Measurements from ENCODE around the gene HRAS. TPM values are rescaled to one million over a fixed set of nuclear protein-coding genes. Genes with fewer than 3 reads are reported as not detected.

HRAS gene
- polyA plus RNA-seq, 5 donors, result 27.3 to 63.3 (median 38.2) TPM

DNA sequence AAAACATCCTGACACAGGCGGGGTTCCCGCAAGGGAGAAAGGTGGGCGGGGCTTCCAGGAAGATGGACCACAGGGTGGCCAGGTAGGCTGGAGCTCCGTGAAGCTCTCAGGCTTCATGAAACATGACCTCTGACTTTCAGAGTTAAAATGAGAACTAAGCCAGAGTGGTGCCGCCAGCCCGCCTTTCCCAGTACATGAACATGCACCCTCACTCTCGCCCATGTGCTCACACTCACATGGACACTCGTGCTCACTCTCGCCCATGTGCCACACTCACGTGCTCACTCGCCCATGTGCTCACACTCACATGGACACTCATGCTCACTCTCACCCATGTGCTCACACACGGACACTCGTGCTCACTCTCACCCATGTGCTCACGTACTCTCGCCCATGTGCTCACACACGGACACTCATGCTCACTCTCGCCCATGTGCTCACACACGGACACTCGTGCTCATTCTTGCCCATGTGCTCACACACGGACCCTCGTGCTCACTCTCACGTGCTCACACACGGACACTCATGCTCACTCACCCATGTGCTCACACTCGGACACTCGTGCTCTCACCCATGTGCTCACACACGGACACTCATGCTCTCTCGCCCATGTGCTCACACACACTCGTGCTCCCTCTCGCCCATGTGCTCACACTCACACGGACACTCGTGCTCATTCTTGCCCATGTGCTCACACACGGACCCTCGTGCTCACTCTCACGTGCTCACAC is 38.4 kb downstream of the HRAS start:
- no peak for DNase-seq

DNA sequence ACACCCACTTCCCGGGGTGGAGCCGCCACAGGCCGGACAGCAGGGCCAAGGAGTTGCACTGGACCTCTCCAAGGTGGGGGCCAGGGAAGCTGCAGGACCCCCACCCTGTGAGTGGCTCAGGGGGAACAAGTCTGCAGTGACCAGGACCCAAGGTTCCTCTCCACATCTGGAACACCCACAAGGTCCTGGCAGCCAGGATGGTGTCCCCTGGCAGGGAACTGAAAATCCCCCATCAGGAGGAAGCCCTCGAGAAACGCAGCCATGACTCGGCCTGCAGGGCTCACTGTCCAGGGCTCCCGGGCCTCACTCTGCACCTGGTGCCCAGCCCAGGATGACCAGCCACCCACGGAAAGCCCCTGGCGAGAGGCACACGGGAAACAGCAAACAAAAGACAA is 39.8 kb downstream of the HRAS start:
- DNase-seq, result no peak

- DNase-seq, result no peak
These were observed 40.4 kb downstream of the HRAS start for GRCh38 chr11:494761-495536.

DNA sequence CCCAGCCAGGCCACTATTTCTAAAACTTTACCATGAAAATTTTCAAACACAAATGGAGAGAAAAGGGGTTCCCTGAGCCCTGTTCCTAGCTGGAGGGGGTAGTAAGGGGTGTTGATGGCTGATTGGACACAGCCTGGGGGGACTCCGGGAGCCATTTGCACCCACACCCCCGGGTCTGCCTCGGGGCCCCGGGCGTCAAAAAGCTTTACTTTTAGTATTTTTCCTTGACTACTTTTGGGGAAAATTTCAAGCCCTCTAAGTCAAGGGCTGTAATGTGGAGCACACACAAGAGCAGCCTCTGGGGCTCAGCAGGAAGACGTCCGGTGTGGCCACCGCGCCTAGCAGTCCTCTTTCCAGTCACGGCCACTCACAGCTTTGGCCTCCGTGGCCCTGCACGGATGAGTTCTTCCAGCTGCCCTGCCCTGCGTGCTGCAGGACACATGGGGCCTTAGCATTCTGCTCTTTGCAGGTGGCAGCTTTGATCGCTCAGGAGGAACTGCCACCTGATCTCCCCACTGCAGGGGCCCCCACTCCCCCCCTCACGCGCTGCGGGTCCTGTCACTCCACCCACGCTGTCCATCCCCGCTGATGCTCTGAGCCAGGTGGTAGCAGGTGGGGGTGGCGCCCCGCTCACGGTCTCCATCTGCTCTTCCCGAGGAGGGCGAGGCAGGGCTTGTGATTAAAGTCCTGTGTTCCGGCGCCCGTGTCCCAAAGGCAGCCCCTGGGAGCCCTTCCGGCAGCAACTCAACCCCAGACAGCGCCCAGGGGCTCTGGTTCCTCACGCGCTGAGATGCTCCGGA is 42.7 kb downstream of the HRAS start:
- no peak for DNase-seq

GRCh38 chr11:491358-491757 is 44.0 kb downstream of the HRAS start:
- no peak for DNase-seq

- no peak for DNase-seq
These were observed 44.5 kb downstream of the HRAS start for GRCh38 chr11:490930-491260.

- DNase-seq, result no peak
These were observed 45.0 kb downstream of the HRAS start for GRCh38 chr11:490186-490929.

- DNase-seq, result no peak
These were observed 45.7 kb downstream of the HRAS start for GRCh38 chr11:489610-490185.

DNA sequence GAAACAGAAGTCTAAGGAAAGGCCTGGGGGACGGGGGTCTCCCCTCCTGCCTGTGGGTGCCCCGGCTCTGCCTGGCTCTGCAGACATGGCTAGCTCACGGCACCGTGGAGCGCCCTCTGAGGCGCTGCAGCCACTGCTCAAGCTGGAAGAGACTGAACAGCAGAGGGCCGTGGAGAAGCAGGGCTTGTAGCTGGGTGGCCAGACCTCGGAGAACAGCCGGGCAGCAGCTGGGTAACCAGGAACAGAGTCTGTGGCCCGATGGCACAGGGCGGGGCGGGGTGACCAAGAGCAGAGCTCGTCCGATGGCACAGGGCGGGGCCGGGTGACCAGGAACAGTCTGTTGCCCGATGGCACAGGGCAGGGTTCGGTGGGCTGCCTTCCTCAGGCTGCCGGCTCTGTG is 46.4 kb downstream of the HRAS start:
- no peak for DNase-seq

GRCh38 chr11:488579-488978 is 46.8 kb downstream of the HRAS start:
- DNase-seq, result no peak

GRCh38 chr11:488062-488461 is 47.3 kb downstream of the HRAS start:
- DNase-seq, result no peak

GRCh38 chr11:487571-488021 is 47.8 kb downstream of the HRAS start:
- DNase-seq, result no peak

DNA sequence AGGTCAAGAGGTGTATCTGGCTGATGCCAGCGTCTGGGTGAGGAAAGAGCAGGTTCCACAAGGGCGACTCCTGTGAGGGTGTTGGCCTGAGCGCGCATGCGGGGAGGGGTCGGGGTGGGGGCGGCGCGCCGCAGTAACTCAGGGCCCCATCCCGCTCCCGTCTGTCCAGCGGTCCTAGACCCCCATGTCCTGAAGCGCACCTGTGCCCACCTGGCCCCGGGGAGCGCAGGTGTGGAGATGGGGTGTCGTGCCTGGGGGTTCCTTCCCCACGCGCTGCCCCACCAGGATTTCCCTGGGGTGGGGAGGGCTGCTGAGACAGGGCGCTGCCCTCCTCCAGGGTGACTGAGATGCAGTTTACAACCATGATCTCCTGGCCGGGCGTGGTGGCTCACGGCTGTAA is 49.2 kb downstream of the HRAS start:
- DNase-seq, result no peak

GRCh38 chr11:484616-485015 is 50.8 kb downstream of the HRAS start:
- no peak for DNase-seq

Other genes starting within 250 kb of the HRAS start
- 10 to 100 TPM; 12.3 to 27.9 (median 18.1) TPM for gene PGGHG, start 246.4 kb downstream of the HRAS start, polyA plus RNA-seq (ENCODE audit: insufficient read depth in 1 of 5, insufficient read length in 5 of 5, low replicate concordance in 1 of 5)
- under 1 TPM; 0.14 to 0.43 (median 0.33) TPM for gene IFITM5, start 236.1 kb downstream of the HRAS start, polyA plus RNA-seq (ENCODE audit: insufficient read depth in 1 of 5, insufficient read length in 5 of 5, low replicate concordance in 1 of 5)
- gene IFITM2, start 227.8 kb downstream of the HRAS start, polyA plus RNA-seq (ENCODE audit: insufficient read depth in 1 of 5, insufficient read length in 5 of 5, low replicate concordance in 1 of 5), result 100 to 1,000 TPM; 108 to 193 (median 143) TPM
- gene IFITM1, start 221.5 kb downstream of the HRAS start, polyA plus RNA-seq (ENCODE audit: insufficient read depth in 1 of 5, insufficient read length in 5 of 5, low replicate concordance in 1 of 5), result 10 to 100 TPM in 4 of 5 donors, 1 to 10 TPM in 1; 9.3 to 14.1 (median 13.2) TPM
- gene IFITM3, start 214.7 kb downstream of the HRAS start, polyA plus RNA-seq (ENCODE audit: insufficient read depth in 1 of 5, insufficient read length in 5 of 5, low replicate concordance in 1 of 5), result 100 to 1,000 TPM; 255 to 655 (median 324) TPM
- 10 to 100 TPM; 40.1 to 62.6 (median 57.2) TPM for gene B4GALNT4, start 166.1 kb downstream of the HRAS start, polyA plus RNA-seq (ENCODE audit: insufficient read depth in 1 of 5, insufficient read length in 5 of 5, low replicate concordance in 1 of 5)
- gene PKP3, start 141.4 kb downstream of the HRAS start, polyA plus RNA-seq (ENCODE audit: insufficient read depth in 1 of 5, insufficient read length in 5 of 5, low replicate concordance in 1 of 5), result 10 to 100 TPM in 4 of 5 donors, 1 to 10 TPM in 1; 9.5 to 17.4 (median 13.3) TPM
- 10 to 100 TPM; 19.0 to 44.1 (median 33.8) TPM for gene SIGIRR, start 120.6 kb downstream of the HRAS start, polyA plus RNA-seq (ENCODE audit: insufficient read depth in 1 of 5, insufficient read length in 5 of 5, low replicate concordance in 1 of 5)
- 1 to 10 TPM; 4.5 to 9.0 (median 6.8) TPM for gene ANO9, start 93.6 kb downstream of the HRAS start, polyA plus RNA-seq (ENCODE audit: insufficient read depth in 1 of 5, insufficient read length in 5 of 5, low replicate concordance in 1 of 5)
- 10 to 100 TPM; 21.2 to 31.5 (median 25.8) TPM for gene PTDSS2, start 85.3 kb downstream of the HRAS start, polyA plus RNA-seq (ENCODE audit: insufficient read depth in 1 of 5, insufficient read length in 5 of 5, low replicate concordance in 1 of 5)
- gene RNH1, start 28.3 kb downstream of the HRAS start, polyA plus RNA-seq (ENCODE audit: insufficient read depth in 1 of 5, insufficient read length in 5 of 5, low replicate concordance in 1 of 5), result 100 to 1,000 TPM in 1 of 5 donors, 10 to 100 TPM in 4; 63.3 to 130 (median 87.3) TPM
- gene LRRC56, start 2.0 kb upstream of the HRAS start, polyA plus RNA-seq (ENCODE audit: insufficient read depth in 1 of 5, insufficient read length in 5 of 5, low replicate concordance in 1 of 5), result 1 to 10 TPM; 2.3 to 5.0 (median 3.3) TPM
- 1 to 10 TPM; 1.6 to 4.9 (median 2.8) TPM for gene LMNTD2, start 25.2 kb upstream of the HRAS start, polyA plus RNA-seq (ENCODE audit: insufficient read depth in 1 of 5, insufficient read length in 5 of 5, low replicate concordance in 1 of 5)
- 10 to 100 TPM; 16.5 to 41.2 (median 27.6) TPM for gene RASSF7, start 25.4 kb upstream of the HRAS start, polyA plus RNA-seq (ENCODE audit: insufficient read depth in 1 of 5, insufficient read length in 5 of 5, low replicate concordance in 1 of 5)
- 10 to 100 TPM; 16.0 to 28.3 (median 20.4) TPM for gene PHRF1, start 40.9 kb upstream of the HRAS start, polyA plus RNA-seq (ENCODE audit: insufficient read depth in 1 of 5, insufficient read length in 5 of 5, low replicate concordance in 1 of 5)
- 10 to 100 TPM in 3 of 5 donors, 1 to 10 TPM in 2; 6.9 to 19.1 (median 11.5) TPM for gene IRF7, start 80.4 kb upstream of the HRAS start, polyA plus RNA-seq (ENCODE audit: insufficient read depth in 1 of 5, insufficient read length in 5 of 5, low replicate concordance in 1 of 5)
- under 1 TPM; 0.20 to 0.86 (median 0.58) TPM for gene CDHR5, start 89.4 kb upstream of the HRAS start, polyA plus RNA-seq (ENCODE audit: insufficient read depth in 1 of 5, insufficient read length in 5 of 5, low replicate concordance in 1 of 5)
- gene SCT, start 91.6 kb upstream of the HRAS start, polyA plus RNA-seq (ENCODE audit: insufficient read depth in 1 of 5, insufficient read length in 5 of 5, low replicate concordance in 1 of 5), result 10 to 100 TPM in 1 of 5 donors, 1 to 10 TPM in 4; 1.2 to 14.9 (median 1.7) TPM
- gene DRD4, start 101.7 kb upstream of the HRAS start, polyA plus RNA-seq (ENCODE audit: insufficient read depth in 1 of 5, insufficient read length in 5 of 5, low replicate concordance in 1 of 5), result 1 to 10 TPM in 2 of 5 donors, under 1 TPM in 3; 0.21 to 1.5 (median 0.74) TPM
- gene DEAF1, start 159.6 kb upstream of the HRAS start, polyA plus RNA-seq (ENCODE audit: insufficient read depth in 1 of 5, insufficient read length in 5 of 5, low replicate concordance in 1 of 5), result 10 to 100 TPM; 32.7 to 49.5 (median 37.7) TPM
- 10 to 100 TPM; 23.2 to 35.8 (median 29.9) TPM for gene TMEM80, start 160.2 kb upstream of the HRAS start, polyA plus RNA-seq (ENCODE audit: insufficient read depth in 1 of 5, insufficient read length in 5 of 5, low replicate concordance in 1 of 5)
- gene EPS8L2, start 170.7 kb upstream of the HRAS start, polyA plus RNA-seq (ENCODE audit: insufficient read depth in 1 of 5, insufficient read length in 5 of 5, low replicate concordance in 1 of 5), result 10 to 100 TPM; 41.3 to 88.7 (median 81.2) TPM
- gene TALDO1, start 211.9 kb upstream of the HRAS start, polyA plus RNA-seq (ENCODE audit: insufficient read depth in 1 of 5, insufficient read length in 5 of 5, low replicate concordance in 1 of 5), result 100 to 1,000 TPM; 100 to 129 (median 107) TPM
- gene GATD1, start 241.9 kb upstream of the HRAS start, polyA plus RNA-seq (ENCODE audit: insufficient read depth in 1 of 5, insufficient read length in 5 of 5, low replicate concordance in 1 of 5), result 10 to 100 TPM; 41.4 to 80.2 (median 61.8) TPM